ENCODE results near the gene HIPK4. TPM values are rescaled to one million over a fixed set of nuclear protein-coding genes. Genes with fewer than 3 reads are reported as not detected.

Gene HIPK4
- total and polyA plus RNA-seq, 9 of the 15 experiments (the other 6 are each of a cell fraction or from before 2014, with no cell fraction given): 0.06 to 0.09 TPM; not detected in 7

- no TSS peak for BruUV-seq (replicated peaks)
- CTCF ChIA-PET (ENCODE audit: low intra/inter-chr PET ratio): no interaction called here
- FAIRE-seq (no peak), ATAC-seq (no peak), DNase-seq (ENCODE audit: extremely low read depth in 1 of 4, low spot score in 3 of 4) (no peak)
- Histone ChIP-seq H3K27ac (ENCODE audit: extremely low read depth, low read depth, low read length) (no peak overlapping the region), H3K9me1 (ENCODE audit: control insufficient read depth, insufficient read depth, low read length) (peaks cover 3% of the 10 kb centered on the region), H3K4me2 (ENCODE audit: insufficient read depth, low read length) (no peak overlapping the region), H3K9ac (ENCODE audit: insufficient read depth in 1 of 2, low read depth in 2 of 2, low read length in 2 of 2) (peak overlapping the region in 1 of 2 experiments; percentile 62; a peak in 2 of 4 replicates), H3K9me3 (replicated peaks; ENCODE audit: control insufficient read depth, insufficient read depth, low read depth, low read length) (no peaks in the 10 kb centered on the region), H4K20me1 (replicated peaks; ENCODE audit: control insufficient read depth, insufficient read depth, low read length) (no peaks in the 10 kb centered on the region; the same call in 1 of the 2 replicates), H3K79me2 (ENCODE audit: control insufficient read depth, insufficient read depth, low read length) (peaks cover 12% of the 10 kb centered on the region), H2AFZ (ENCODE audit: low read depth, low read length) (no peak overlapping the region), H3K4me3 (no peak overlapping the region), H3K4me1 (replicated peaks in 1 of 2; ENCODE audit: control insufficient read depth in 2 of 2, insufficient read depth in 2 of 2, low read length in 2 of 2) (peaks cover 0 to 8% of the 10 kb centered on the region in 2 experiments; a peak in 2 of 5 replicates), H3K27me3 (ENCODE audit: control insufficient read depth in 2 of 2, insufficient read depth in 2 of 2, low read length in 2 of 2) (no peaks in the 10 kb centered on the region), H3K36me3 (ENCODE audit: control insufficient read depth, insufficient read depth, low read length) (peaks cover 64% of the 10 kb centered on the region; the same call in 2 of the 3 replicates)
- intact Hi-C loops (cut with micrococcal nuclease): no loop called here
- POLR2A ChIA-PET: interaction anchor here (0.8 to 1.9 kb wide), 4 partner anchors 12 to 188 kb away, joined by 3 to 5 read pairs (median 3); partner anchors contain the start of genes C19orf47 and PLD3
- in situ Hi-C loops (cut with MboI): no loop called here
- 93% methylated on average over 15 of the region's 15 CpGs for WGBS (ENCODE audit: insufficient coverage, low coverage, missing lambda C conversion rate)
- TF ChIP-seq ZNF655 (CRISPR knock-in tag; IDR thresholded peaks at IDR 0.05) (no peak), WHSC1 (IDR thresholded peaks at IDR 0.05; ENCODE audit: low read length) (no peak), RBM25 (IDR thresholded peaks at IDR 0.05; ENCODE audit: low read depth, low read length, severe bottlenecking) (peak; percentile 30), ZBTB26 (CRISPR knock-in tag; IDR thresholded peaks at IDR 0.05) (no peak), ZNF140 (CRISPR knock-in tag; IDR thresholded peaks at IDR 0.05) (no peak), MITF (IDR thresholded peaks at IDR 0.05) (no peak), THRB (CRISPR knock-in tag; conservative IDR thresholded peaks at IDR 0.05) (no peak), KDM1A (IDR thresholded peaks at IDR 0.05) (peak in 1 of 2 experiments; percentile 24; a peak in 1 of 4 replicates), ATF7 (IDR thresholded peaks at IDR 0.05) (peak; percentile 26; the same call in 1 of the 2 replicates), FOS (IDR thresholded peaks at IDR 0.05; ENCODE audit: extremely low read depth, insufficient read length) (no peak), MAX (CRISPR knock-in tag; IDR thresholded peaks at IDR 0.05) (no peak), NCOA6 (IDR thresholded peaks at IDR 0.05) (no peak), SMARCA5 (IDR thresholded peaks at IDR 0.05) (peak; percentile 71; the same call in 1 of the 2 replicates), HDAC6 (IDR thresholded peaks at IDR 0.05; ENCODE audit: low read depth, low read length) (no peak), NFE2 (IDR thresholded peaks at IDR 0.05; ENCODE audit: low read depth) (no peak), YBX1 (IDR thresholded peaks at IDR 0.05) (no peak), ARID2 (IDR thresholded peaks at IDR 0.05) (no peak), BCOR (IDR thresholded peaks at IDR 0.05) (peak; percentile 79; the same call in 1 of the 2 replicates)
Observed at GRCh38 chr19:40335855-40336600, 54.0 kb downstream of the HIPK4 start.

Measured in K562 (cell line).